Loucy (cell line): ENCODE results near the gene SH3BP1.

ENCODE experiments used
- EZH2phosphoT487 ChIP-seq: fragments of 200-600 bp; IDR thresholded peaks from 2 replicates; pipeline ENCODE4 v1.6.1; 2018; ENCODE audit warnings: antibody characterized with exemption, mild to moderate bottlenecking, moderate library complexity, borderline replicate concordance
- TF ChIP-seq, protein P1 (sequence below): fragments of 200-600 bp; sonication (generic); conservative IDR thresholded peaks from 2 replicates; pipeline ENCODE4 v1.5.1; 2014; ENCODE audit warnings: mild to moderate bottlenecking, antibody characterized with exemption, low read length

DNA sequence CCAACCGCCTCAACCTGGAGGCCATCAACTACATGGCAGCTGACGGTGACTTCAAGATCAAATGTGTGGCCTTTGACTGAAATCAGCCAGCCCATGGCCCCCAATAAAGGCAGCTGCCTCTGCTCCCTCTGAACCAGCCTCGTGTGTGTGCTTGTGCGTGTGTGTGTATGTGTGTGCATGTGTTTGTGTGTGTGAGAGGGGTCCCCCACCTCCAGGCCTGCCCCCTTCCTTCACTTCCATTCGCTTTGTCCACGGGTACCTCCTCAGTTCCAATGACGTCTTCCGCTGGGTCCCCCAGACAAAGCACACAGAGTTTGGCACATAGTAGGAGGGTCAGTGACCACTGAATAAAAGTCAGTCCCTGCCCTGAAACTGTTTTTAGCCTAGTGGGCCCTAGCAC lies 40.2 kb downstream of the SH3BP1 start:
- TF ChIP-seq, protein P1, sequence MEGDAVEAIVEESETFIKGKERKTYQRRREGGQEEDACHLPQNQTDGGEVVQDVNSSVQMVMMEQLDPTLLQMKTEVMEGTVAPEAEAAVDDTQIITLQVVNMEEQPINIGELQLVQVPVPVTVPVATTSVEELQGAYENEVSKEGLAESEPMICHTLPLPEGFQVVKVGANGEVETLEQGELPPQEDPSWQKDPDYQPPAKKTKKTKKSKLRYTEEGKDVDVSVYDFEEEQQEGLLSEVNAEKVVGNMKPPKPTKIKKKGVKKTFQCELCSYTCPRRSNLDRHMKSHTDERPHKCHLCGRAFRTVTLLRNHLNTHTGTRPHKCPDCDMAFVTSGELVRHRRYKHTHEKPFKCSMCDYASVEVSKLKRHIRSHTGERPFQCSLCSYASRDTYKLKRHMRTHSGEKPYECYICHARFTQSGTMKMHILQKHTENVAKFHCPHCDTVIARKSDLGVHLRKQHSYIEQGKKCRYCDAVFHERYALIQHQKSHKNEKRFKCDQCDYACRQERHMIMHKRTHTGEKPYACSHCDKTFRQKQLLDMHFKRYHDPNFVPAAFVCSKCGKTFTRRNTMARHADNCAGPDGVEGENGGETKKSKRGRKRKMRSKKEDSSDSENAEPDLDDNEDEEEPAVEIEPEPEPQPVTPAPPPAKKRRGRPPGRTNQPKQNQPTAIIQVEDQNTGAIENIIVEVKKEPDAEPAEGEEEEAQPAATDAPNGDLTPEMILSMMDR = no peak
- TF ChIP-seq EZH2phosphoT487 = no peak
